ENCODE data around the gene AGBL4.

Gene AGBL4

GRCh38 chr1:48595613-48596012 is 1428.1 kb downstream of the AGBL4 start:
- TF ChIP-seq CTCF (IDR thresholded peaks at IDR 0.05) = no peak
- H3K27me3 ChIP-seq = no peaks in the 10 kb centered on the region
- H3K9me3 ChIP-seq = no peaks in the 10 kb centered on the region
- H3K36me3 ChIP-seq = no peaks in the 10 kb centered on the region
- H3K27ac ChIP-seq = no peak overlapping the region
- no peak for DNase-seq
- H3K4me3 ChIP-seq = no peak overlapping the region
- H3K4me1 ChIP-seq = peaks cover 0 to 4% (median 0%) of the 10 kb centered on the region in 4 donors
- intact Hi-C loops (cut with DNase I; ENCODE audit: low total_unique reads) = no loop called here

GRCh38 chr1:48592330-48592729 is 1431.4 kb downstream of the AGBL4 start:
- H3K4me1 ChIP-seq = peaks cover 0 to 4% (median 0%) of the 10 kb centered on the region in 4 donors
- H3K9me3 ChIP-seq = no peaks in the 10 kb centered on the region
- intact Hi-C loops (cut with DNase I; ENCODE audit: low total_unique reads) = no loop called here
- H3K4me3 ChIP-seq = no peak overlapping the region
- DNase-seq = no peak
- no peaks in the 10 kb centered on the region for H3K36me3 ChIP-seq
- no peak for TF ChIP-seq CTCF (IDR thresholded peaks at IDR 0.05)
- H3K27me3 ChIP-seq = no peaks in the 10 kb centered on the region
- no peak overlapping the region for H3K27ac ChIP-seq

- intact Hi-C loops (cut with DNase I; ENCODE audit: low total_unique reads) = no loop called here
- Histone ChIP-seq H3K4me3 (no peak overlapping the region), H3K9me3 (no peaks in the 10 kb centered on the region), H3K36me3 (no peaks in the 10 kb centered on the region), H3K4me1 (peaks cover 0 to 4% (median 0%) of the 10 kb centered on the region in 4 donors), H3K27me3 (no peaks in the 10 kb centered on the region), H3K27ac (no peak overlapping the region)
- no peak for DNase-seq
- TF ChIP-seq CTCF (IDR thresholded peaks at IDR 0.05) = no peak
Measured at GRCh38 chr1:48591181-48591580, 1432.6 kb downstream of the AGBL4 start.

- Histone ChIP-seq H3K4me3 (no peak overlapping the region), H3K4me1 (no peaks in the 10 kb centered on the region), H3K9me3 (no peaks in the 10 kb centered on the region), H3K36me3 (no peaks in the 10 kb centered on the region), H3K27ac (no peak overlapping the region), H3K27me3 (no peaks in the 10 kb centered on the region)
- intact Hi-C loops (cut with DNase I; ENCODE audit: low total_unique reads) = no loop called here
- no peak for DNase-seq
- no peak for TF ChIP-seq CTCF (IDR thresholded peaks at IDR 0.05)
Measured at GRCh38 chr1:48588061-48588460, 1435.7 kb downstream of the AGBL4 start.

- no peaks in the 10 kb centered on the region for H3K9me3 ChIP-seq
- H3K4me3 ChIP-seq = no peak overlapping the region
- H3K36me3 ChIP-seq = no peaks in the 10 kb centered on the region
- intact Hi-C loops (cut with DNase I; ENCODE audit: low total_unique reads) = no loop called here
- TF ChIP-seq CTCF (IDR thresholded peaks at IDR 0.05) = no peak
- no peak for DNase-seq
- no peak overlapping the region for H3K27ac ChIP-seq
- H3K4me1 ChIP-seq = no peaks in the 10 kb centered on the region
- no peaks in the 10 kb centered on the region for H3K27me3 ChIP-seq
Measured at GRCh38 chr1:48582408-48582807, 1441.3 kb downstream of the AGBL4 start.

GRCh38 chr1:48581270-48581669 is 1442.5 kb downstream of the AGBL4 start:
- H3K27me3 ChIP-seq = no peaks in the 10 kb centered on the region
- TF ChIP-seq CTCF (IDR thresholded peaks at IDR 0.05) = no peak
- no peaks in the 10 kb centered on the region for H3K9me3 ChIP-seq
- H3K27ac ChIP-seq = no peak overlapping the region
- no peak for DNase-seq
- H3K4me1 ChIP-seq = no peaks in the 10 kb centered on the region
- H3K4me3 ChIP-seq = no peak overlapping the region
- H3K36me3 ChIP-seq = no peaks in the 10 kb centered on the region
- intact Hi-C loops (cut with DNase I; ENCODE audit: low total_unique reads) = no loop called here
